Measurements from ENCODE around the gene C6orf136. TPM values are rescaled to one million over a fixed set of nuclear protein-coding genes. Genes with fewer than 3 reads are reported as not detected.
A peak's percentile ranks its signal among the peaks of the same experiment; 100 is the strongest.

C6orf136 gene
- total and polyA plus RNA-seq, 9 of the 15 experiments (the other 6 are each of a cell fraction or from before 2014, with no cell fraction given) = 14.1 to 63.1 (median 18.4) TPM

- 0 out of 6 replicates have a peak, but pooled peaks of 1 of the 3 experiments have one; percentile 27 for TF ChIP-seq ZBTB11 (CRISPR knock-in tag; IDR thresholded peaks at IDR 0.05)
- TF ChIP-seq SMAD3 (CRISPR knock-in tag; conservative IDR thresholded peaks at IDR 0.05) = peak; percentile 77
- no peak for TF ChIP-seq MLX (CRISPR knock-in tag; conservative IDR thresholded peaks at IDR 0.05)
- no peak for TF ChIP-seq DEAF1 (CRISPR knock-in tag; IDR thresholded peaks at IDR 0.05)
- TF ChIP-seq U2AF2 (optimal IDR thresholded peaks at IDR 0.05; ENCODE audit: low read depth, low read length) = no peak
- TF ChIP-seq ZNF316 (IDR thresholded peaks at IDR 0.05) = peak; percentile 98
- no peak for TF ChIP-seq HDGF (IDR thresholded peaks at IDR 0.05)
- TF ChIP-seq ZFP36 (IDR thresholded peaks at IDR 0.05; ENCODE audit: low read depth, low read length, partially characterized antibody) = no peak
- no peak for TF ChIP-seq ZBTB7A (IDR thresholded peaks at IDR 0.05; ENCODE audit: borderline replicate concordance, control insufficient read depth, low read depth, low read length)
- no peak for TF ChIP-seq SIX5 (IDR thresholded peaks at IDR 0.05; ENCODE audit: borderline replicate concordance in 1 of 2, insufficient read depth in 1 of 2, low read depth in 1 of 2, low read length in 2 of 2)
- peak; percentile 59 for TF ChIP-seq SMAD1 (IDR thresholded peaks at IDR 0.05; ENCODE audit: low read depth, low read length, partially characterized antibody)
- TF ChIP-seq TCF15 (CRISPR knock-in tag; IDR thresholded peaks at IDR 0.05) = no peak
- TF ChIP-seq GTF2A2 (tag; IDR thresholded peaks at IDR 0.05) = no peak
- no peak for TF ChIP-seq FUS (optimal IDR thresholded peaks at IDR 0.05; ENCODE audit: low read depth, low read length)
- no peak for TF ChIP-seq CHCHD3 (CRISPR knock-in tag; IDR thresholded peaks at IDR 0.05)
- no peak for TF ChIP-seq ZNF740 (CRISPR knock-in tag; IDR thresholded peaks at IDR 0.05)
- TF ChIP-seq ZNF740 (tag; IDR thresholded peaks at IDR 0.05) = peak in 1 of 2 experiments; percentile 84; a peak in 3 of 4 replicates
- no peak for TF ChIP-seq ZBTB1 (CRISPR knock-in tag; IDR thresholded peaks at IDR 0.05; ENCODE audit: borderline replicate concordance, low read depth)
- no peak for TF ChIP-seq FOXM1 (IDR thresholded peaks at IDR 0.05; ENCODE audit: low read depth)
- no peak for TF ChIP-seq FOXM1 (CRISPR knock-in tag; IDR thresholded peaks at IDR 0.05; ENCODE audit: low read depth)
Measured at GRCh38 chr6:30615958-30616810, 30.7 kb upstream of the C6orf136 start (continued).

Data from K562 (cell line).